ENCODE measurements around the gene BARHL1.
A peak's percentile ranks its signal among the peaks of the same experiment; 100 is the strongest.

Gene BARHL1

GRCh38 chr9:132587592-132587955 lies 5.2 kb downstream of the BARHL1 start:
- no peak for DNase-seq

DNA sequence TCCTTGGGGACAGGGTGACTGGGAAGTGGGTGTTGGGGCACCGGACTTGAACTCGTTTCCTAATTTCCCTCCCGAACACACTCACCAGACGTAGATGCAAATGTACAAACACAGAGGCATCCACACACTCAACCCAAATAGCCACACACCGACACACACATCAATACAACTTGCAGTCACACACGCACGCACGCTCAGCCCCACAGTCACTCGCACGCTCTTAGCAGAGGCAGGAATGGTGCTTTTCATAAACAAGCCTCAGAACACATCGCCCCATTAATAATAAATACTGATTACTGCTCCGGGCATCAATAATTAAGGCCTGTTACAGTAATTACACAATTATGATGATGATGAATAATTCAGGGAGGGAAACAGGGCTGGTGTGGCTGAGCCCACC lies 5.7 kb downstream of the BARHL1 start:
- DNase-seq: no peak

DNA sequence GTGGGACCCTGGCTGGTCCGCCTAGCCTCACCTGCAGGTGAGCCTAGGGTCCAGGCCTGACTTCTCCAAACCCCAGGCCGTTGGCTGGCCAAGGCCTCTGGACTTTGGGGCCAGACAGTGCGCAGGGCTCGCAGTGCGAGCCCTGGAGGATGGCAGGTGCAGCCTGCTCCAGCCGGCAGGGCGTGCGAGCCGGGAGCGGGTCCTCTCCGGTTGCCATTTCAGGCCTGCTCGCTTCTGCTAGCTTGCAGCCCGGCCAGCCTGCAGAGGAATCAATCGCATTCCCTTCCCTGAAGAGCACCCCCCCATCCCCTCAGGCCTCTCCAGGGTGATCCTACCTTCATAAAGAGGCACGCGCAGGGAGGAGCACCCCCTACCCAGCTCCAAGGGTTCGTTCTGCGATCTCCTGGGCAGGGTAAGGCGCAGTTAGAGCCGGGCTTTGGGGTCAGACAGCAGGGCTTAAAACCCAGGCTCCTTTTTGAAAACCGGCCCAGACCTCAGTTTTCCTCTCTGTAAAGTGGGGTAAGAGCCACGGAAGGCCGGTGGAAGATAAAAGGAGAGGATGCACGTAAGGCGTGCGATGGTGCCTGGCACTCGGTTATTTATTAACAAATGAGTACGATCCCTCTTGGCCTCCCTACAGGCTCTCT lies 6.2 kb downstream of the BARHL1 start:
- DNase-seq: no peak

GRCh38 chr9:132589148-132590036 lies 7.0 kb downstream of the BARHL1 start:
- DNase-seq: no peak

- DNase-seq: no peak
Observed at GRCh38 chr9:132590037-132590317, 7.6 kb downstream of the BARHL1 start.

DNA sequence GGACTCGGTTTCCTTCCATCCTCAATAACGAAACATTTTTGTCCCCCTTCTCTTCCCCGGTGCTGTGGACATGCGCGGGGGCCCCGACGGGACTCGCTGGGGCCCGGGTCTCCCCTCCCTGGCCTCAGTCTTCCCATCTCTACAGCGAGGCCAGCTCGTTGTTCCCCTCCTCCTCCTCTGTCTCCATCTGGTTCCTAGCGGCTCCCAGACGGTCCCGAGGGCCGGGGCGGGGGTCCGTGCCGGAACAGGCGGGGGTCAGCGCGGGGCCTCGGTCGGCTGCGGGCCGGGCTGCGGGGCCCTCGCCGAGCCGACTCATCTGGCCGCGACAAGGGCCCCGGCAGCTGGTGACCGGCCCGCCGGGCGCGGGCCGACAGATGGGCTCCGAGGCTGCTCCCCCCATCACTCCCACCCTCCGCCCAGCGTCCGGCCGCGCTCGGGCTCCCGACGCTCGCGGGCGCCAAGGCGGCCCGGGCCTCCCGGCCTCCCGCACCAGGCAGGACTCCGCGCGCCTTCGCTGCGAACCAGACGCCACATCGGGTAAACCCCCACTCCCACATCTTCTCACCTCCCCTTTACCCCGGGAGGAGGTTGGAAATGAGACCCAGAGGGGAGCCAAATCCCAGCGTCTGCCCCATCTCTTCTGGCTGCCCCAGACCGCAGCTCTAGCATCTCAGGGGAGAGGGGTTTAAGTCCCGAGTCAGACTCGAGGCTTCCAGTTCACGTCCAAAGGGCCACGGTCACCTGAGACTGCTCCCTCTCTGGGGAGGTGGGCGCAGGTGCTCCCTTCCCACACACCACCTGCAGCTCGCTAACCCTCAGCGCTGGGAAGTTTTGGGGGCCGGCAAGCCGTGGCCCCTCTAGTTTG lies 8.1 kb downstream of the BARHL1 start:
- DNase-seq: no peak

GRCh38 chr9:132591244-132591643 lies 8.8 kb downstream of the BARHL1 start:
- DNase-seq: no peak

- DNase-seq: no peak
Observed at GRCh38 chr9:132591751-132592314, 9.4 kb downstream of the BARHL1 start.

GRCh38 chr9:132592451-132592850 lies 10.0 kb downstream of the BARHL1 start:
- no peak for DNase-seq

- no peak for DNase-seq
Observed at GRCh38 chr9:132594412-132594811, 12.0 kb downstream of the BARHL1 start.

GRCh38 chr9:132595319-132595718 lies 12.9 kb downstream of the BARHL1 start:
- DNase-seq: no peak

- DNase-seq: no peak
Observed at GRCh38 chr9:132596200-132596599, 13.8 kb downstream of the BARHL1 start.

DNA sequence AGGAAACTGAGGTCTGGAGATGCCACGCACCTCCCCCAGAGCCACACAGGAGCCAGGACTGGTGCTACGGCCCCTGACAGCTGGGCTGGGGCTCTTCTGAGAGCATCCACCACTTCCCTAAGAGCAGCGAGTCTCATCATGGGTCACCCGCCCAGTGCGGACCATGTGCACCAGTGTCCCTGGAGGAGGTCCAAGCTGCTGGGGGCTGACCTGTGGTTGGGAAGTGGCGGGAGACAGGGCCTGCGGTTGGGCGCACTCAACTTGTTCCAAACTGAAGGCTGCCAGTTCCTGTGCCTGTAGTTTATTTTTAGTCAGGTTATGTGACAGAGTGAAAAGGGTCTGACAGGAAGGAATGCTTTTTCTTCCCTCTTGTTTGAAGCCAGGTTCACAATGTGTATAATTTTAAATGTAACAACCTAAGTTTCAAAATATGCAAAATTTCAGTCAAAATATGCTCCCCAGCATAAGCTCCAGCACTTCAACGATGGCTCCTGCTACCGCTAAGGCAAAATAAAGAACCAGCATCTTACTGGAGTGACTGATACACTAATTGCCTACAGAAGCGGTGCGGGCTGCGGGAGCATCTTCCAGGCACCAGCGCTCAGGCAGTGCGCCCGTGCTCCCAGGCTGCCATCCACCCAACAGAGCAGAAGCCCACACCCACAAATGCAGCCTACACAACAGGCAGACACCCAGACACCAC lies 14.8 kb downstream of the BARHL1 start:
- DNase-seq: peak; percentile 18 to 33

- DNase-seq: no peak
Observed at GRCh38 chr9:132600326-132600984, 18.0 kb downstream of the BARHL1 start.

GRCh38 chr9:132602207-132602606 lies 19.8 kb downstream of the BARHL1 start:
- no peak for DNase-seq

DNA sequence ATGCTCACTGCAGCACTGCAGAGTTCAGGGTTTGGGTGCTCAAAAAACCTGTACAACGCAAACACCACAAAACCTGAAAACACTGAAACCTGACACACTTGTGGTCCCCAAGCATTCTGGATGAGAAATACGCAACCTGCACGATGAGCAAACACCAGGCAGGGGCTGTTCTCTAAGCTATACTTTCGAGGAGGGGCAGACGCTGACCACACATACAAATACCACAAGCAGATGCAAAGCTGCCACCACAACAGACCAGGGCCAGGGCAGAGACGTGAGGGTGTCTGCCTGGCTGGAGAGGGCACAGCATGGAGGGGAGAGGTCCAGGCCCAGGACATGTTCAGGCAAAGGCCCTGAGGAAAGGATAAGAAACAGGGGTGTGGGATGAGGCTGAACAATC lies 23.0 kb downstream of the BARHL1 start:
- DNase-seq: no peak

GRCh38 chr9:132606066-132606465 lies 23.7 kb downstream of the BARHL1 start:
- DNase-seq: no peak

DNA sequence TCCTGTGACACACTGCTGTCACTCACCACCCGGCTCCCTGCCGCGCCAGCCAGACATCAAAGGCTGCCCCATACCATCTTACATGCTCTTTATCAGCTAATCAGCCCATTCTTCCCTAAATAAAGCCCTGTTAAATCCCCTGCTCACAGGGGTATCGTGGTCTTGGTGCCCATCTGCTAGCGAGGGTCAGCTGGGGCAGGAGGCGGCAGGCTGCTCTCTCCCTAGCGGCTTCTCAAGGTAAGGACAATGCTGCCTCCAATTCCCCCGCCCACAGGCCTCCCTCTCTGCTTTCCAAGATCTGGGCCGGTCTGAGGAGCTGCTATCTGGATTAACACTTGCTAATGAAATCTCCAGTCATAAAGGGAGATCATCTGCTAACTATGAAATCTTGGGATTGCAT lies 26.8 kb downstream of the BARHL1 start:
- DNase-seq: no peak

DNA sequence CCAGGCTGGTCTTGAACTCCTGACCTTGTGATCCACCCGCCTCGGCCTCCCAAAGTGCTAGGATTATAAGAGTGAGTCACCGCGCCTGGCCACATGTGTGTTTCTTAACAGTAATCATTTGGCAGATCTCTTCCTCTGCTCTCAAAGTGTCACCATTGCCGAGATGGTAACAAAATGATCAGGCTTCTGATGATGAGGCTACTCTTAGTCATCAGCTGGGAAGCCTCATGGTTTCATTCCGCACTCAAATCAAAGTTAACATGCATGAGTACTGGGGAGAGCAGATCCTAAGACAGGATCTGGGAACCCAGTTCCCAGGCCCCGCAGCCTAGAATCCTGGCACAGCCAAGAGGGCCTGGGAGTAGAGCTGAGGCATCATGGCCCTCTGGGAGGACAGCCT lies 27.4 kb downstream of the BARHL1 start:
- no peak for DNase-seq

DNA sequence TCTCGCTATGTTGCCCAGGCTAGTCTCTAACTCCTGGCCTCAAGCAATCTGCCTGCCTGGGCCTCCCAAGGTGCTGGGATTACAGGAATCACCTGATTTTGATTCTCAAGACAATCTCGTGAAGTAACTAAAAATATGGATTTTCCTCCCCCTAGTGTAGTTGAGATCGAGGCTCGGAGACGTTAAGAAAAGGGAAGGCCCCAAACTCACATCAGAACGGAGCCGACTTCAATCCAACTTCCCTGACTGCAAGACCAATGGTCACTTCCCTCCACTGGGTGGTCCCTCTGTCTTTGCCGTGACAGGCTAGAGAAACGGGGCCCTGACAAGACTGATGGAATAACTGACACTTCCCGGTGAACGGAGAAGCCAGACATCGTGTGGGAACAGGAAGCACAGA lies 28.3 kb downstream of the BARHL1 start:
- DNase-seq: no peak

DNA sequence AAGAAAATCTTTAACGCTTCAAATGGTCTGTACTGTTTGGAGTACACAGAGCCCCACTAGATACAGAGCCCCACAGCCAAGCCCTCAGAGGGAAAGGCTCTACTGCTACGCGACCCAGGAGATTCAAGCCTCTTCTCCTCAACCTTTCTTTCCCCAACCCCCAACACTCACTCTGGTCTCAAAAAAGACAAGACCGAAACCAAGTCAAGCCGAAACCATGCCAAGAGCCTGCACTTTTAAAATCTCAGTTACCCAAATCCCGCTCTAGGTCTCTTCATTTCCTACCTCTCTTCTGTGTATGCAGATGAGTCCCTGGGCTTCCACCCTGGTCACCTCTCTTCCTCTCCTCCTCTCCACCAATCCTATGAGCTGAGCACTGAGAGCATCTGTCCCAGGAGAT lies 31.9 kb downstream of the BARHL1 start:
- no peak for DNase-seq

DNA sequence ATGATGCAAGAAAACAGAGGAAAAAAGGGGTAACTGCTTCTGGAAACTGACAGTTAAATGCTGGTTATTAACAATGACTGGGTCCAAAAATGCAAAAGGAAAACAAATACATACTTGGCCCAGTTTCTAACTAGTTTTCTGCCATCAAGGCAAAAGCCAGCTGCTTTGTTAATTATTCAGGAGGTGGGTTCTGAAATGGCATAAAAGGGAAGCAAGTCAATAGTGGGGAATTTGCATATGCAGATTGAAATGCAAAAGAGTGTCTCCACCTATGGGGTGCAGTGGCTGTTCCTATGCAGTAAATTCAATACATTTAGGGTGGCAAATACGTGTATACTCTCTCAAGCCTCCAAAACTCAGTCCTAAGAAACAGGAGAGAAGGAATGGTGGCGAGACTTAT lies 33.4 kb downstream of the BARHL1 start:
- no peak for DNase-seq

Measured in inflammatory macrophage (primary cell).